Glutamatergic neuron (in vitro differentiated cells): ENCODE results near the gene GSE1. TPM values are rescaled to one million over a fixed set of nuclear protein-coding genes. Genes with fewer than 3 reads are reported as not detected.

Source experiments
- DNase-seq: peaks from one replicate; pipeline ENCODE4 v3.0.0; 2022
- H3K27ac Mint-ChIP-seq: one replicate; pipeline ENCODE4 v1.8.0; 2020; ENCODE audit warnings: mild to moderate bottlenecking, mixed read lengths, inconsistent platforms; ENCODE audit not compliant: unreplicated experiment
- H3K27me3 Mint-ChIP-seq: one replicate; pipeline ENCODE4 v1.8.0; 2020; ENCODE audit warnings: mild to moderate bottlenecking, moderate library complexity, mixed read lengths, inconsistent platforms; ENCODE audit not compliant: unreplicated experiment
- H3K36me3 Mint-ChIP-seq: one replicate; pipeline ENCODE4 v1.8.0; 2020; ENCODE audit warnings: mild to moderate bottlenecking, mixed read lengths, inconsistent platforms; ENCODE audit not compliant: unreplicated experiment
- H3K4me1 Mint-ChIP-seq: one replicate; pipeline ENCODE4 v1.8.0; 2020; ENCODE audit warnings: mild to moderate bottlenecking, low read depth, mixed read lengths, inconsistent platforms; ENCODE audit not compliant: unreplicated experiment
- H3K4me3 Mint-ChIP-seq: one replicate; pipeline ENCODE4 v1.8.0; 2020; ENCODE audit warnings: mild to moderate bottlenecking, mixed read lengths, inconsistent platforms; ENCODE audit not compliant: unreplicated experiment
- H3K9me3 Mint-ChIP-seq: one replicate; pipeline ENCODE4 v1.8.0; 2020; ENCODE audit warnings: mild to moderate bottlenecking, moderate library complexity, mixed read lengths, inconsistent platforms; ENCODE audit not compliant: unreplicated experiment
- CTCF ChIP-seq: fragments of 200-600 bp; sonication (generic); IDR thresholded peaks from one replicate; pipeline ENCODE4 v1.5.0; 2021; ENCODE audit not compliant: partially characterized antibody, unreplicated experiment
- total RNA-seq: library from RNA; stranded (reverse); fragmentation: NEBNext Ultra II Directional; extraction: Animal tissue kit (Norgen Biotek cat#: 25700); gene quantifications from one replicate; pipeline ENCODE4 v1.2.1, GENCODE V29; 2021; ENCODE audit not compliant: unreplicated experiment

GSE1 gene
- total RNA-seq, 1 donor from 2014 or later: 473 TPM

GRCh38 chr16:85696781-85697180 lies 83.7 kb downstream of the GSE1 start:
- no peak for DNase-seq

DNA sequence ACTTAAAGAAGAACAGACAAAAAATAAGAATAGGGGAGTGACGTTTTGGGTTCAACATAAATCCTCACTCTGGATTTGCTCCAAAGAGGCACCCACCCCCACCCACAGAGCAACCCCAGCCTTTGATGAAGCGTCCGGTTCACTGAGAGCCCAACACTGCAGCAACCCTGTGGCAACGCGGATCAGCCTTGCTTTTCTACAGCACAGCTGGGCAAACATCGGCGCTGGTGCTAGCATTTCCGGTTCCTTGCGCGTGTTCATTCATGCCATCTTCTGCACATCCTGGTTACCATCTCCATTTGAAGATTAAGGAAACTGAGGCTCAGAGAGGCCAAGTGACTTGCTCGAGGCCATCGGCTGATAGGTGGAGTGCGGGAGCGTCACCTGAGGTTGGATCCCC lies 84.3 kb downstream of the GSE1 start:
- Mint-ChIP-seq H3K27me3 (peaks cover 5% of the 10 kb centered on the region), H3K36me3 (no peaks in the 10 kb centered on the region), H3K9me3 (peaks cover 1% of the 10 kb centered on the region), H3K4me3 (no peak overlapping the region), H3K4me1 (peaks cover 4% of the 10 kb centered on the region), H3K27ac (no peak overlapping the region)
- no peak for DNase-seq
- no peak for TF ChIP-seq CTCF

More at GRCh38 chr16:85696781-85697180, 83.7 kb downstream of the GSE1 start:
- H3K4me3 Mint-ChIP-seq: no peak overlapping the region
- peaks cover 1% of the 10 kb centered on the region for H3K9me3 Mint-ChIP-seq
- no peak for TF ChIP-seq CTCF
- H3K27me3 Mint-ChIP-seq: peaks cover 4% of the 10 kb centered on the region
- H3K4me1 Mint-ChIP-seq: peaks cover 4% of the 10 kb centered on the region
- no peaks in the 10 kb centered on the region for H3K36me3 Mint-ChIP-seq
- no peak overlapping the region for H3K27ac Mint-ChIP-seq

GRCh38 chr16:85698459-85698891 lies 85.4 kb downstream of the GSE1 start:
- Mint-ChIP-seq H3K9me3 (peaks cover 4% of the 10 kb centered on the region), H3K27ac (no peak overlapping the region), H3K27me3 (peaks cover 5% of the 10 kb centered on the region), H3K36me3 (no peaks in the 10 kb centered on the region), H3K4me3 (no peak overlapping the region), H3K4me1 (peaks cover 4% of the 10 kb centered on the region)
- no peak for DNase-seq
- no peak for TF ChIP-seq CTCF

GRCh38 chr16:85698935-85699558 lies 85.9 kb downstream of the GSE1 start:
- H3K36me3 Mint-ChIP-seq: no peaks in the 10 kb centered on the region
- H3K4me1 Mint-ChIP-seq: peaks cover 4% of the 10 kb centered on the region
- H3K27me3 Mint-ChIP-seq: peaks cover 5% of the 10 kb centered on the region
- H3K4me3 Mint-ChIP-seq: no peak overlapping the region
- DNase-seq: no peak
- H3K27ac Mint-ChIP-seq: no peak overlapping the region
- TF ChIP-seq CTCF: no peak
- H3K9me3 Mint-ChIP-seq: peaks cover 4% of the 10 kb centered on the region

DNA sequence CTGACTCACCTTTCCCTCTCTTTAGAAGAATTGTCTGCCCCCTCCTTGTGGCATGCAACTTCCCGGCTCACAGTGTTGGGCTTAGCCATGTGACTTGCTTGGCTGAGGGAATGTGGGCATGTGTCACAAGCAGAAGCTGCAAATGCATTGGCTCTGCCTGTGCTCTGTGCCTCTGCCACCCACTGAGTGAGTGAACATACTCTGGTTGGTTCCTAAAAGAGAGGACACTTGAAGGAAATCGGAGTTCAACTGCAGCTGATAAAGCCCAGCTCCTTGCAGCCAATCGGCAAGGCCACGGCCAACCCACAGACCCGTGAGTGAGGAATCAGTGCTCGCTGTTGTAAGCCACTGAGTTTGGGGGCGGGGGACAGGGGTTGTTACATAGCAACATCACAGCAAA lies 86.5 kb downstream of the GSE1 start:
- H3K27ac Mint-ChIP-seq: no peak overlapping the region
- peaks cover 4% of the 10 kb centered on the region for H3K4me1 Mint-ChIP-seq
- no peak overlapping the region for H3K4me3 Mint-ChIP-seq
- peaks cover 5% of the 10 kb centered on the region for H3K27me3 Mint-ChIP-seq
- no peak for TF ChIP-seq CTCF
- peaks cover 4% of the 10 kb centered on the region for H3K9me3 Mint-ChIP-seq
- DNase-seq: no peak
- no peaks in the 10 kb centered on the region for H3K36me3 Mint-ChIP-seq
